GM19023 (cell line): ENCODE results near the gene C22orf39.

Experiments used
- ATAC-seq: cut with Tn5 transposase; IDR thresholded peaks from one replicate; pipeline ENCODE4 v1.9.1; 2021; ENCODE audit warnings: mild to moderate bottlenecking, moderate library complexity; ENCODE audit not compliant: unreplicated experiment

C22orf39 gene

DNA sequence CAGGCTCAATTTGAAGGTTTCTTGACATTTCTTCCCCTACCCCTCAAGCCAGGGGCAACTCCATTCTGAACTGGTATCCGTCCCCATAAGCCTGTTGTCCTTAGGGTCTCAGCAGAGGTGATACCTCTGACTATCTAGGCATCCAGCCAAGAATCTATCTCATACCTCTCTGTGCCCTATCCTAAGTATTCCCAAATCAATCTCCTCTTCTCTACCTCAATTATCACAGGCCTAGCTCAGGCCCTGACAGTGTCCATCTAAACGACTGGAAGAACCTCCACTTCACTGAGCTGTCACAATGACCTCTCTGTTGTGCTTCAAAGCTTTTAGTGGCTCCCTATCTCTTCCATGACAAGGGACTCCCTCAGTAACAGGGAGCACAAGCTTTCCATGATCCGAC lies 42.8 kb downstream of the C22orf39 start:
- ATAC-seq: no peak

DNA sequence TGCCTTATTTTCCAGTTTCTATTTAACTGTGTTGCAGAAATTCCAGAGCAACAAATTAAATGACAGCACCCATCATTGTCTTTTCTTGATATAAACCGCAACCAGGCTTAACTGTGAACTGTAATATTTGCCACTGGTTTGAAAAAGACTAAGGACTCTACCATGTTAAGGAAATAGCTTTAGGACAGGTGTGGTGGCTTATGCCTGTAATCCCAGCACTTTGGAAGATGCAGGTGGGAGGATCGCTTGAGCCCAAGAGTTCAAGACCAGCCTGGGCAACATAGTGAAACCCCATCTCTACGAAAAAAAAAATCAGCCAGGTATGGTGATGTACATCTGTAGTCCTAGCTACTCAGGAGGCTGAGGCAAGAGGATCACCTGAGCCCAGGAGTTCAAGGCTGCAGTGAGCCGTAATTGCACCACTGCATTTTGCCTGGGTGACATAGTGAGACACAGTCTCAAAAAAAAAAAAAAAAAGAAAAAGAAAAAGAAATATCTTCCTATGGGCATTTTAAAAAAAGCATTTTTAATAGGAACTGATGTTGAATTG lies 44.8 kb downstream of the C22orf39 start:
- ATAC-seq: no peak

DNA sequence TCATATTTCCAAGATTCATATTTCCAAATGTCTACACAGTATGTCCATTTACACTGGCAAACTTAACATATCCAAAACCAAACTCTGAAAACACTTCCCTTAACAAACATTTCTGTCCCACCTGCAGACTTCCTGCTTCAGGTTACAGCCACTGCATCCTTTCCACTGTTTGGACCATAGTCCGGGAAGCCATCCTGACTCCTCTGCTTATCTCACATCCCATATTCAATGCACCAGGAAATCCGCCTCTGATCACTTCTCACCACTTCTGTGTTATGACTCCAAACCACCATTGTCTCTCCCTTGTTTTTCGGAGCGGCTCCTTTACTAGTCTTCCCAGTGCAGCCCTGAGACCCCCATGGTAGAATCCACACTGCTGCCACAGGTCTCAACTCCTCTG lies 46.0 kb downstream of the C22orf39 start:
- no peak for ATAC-seq

DNA sequence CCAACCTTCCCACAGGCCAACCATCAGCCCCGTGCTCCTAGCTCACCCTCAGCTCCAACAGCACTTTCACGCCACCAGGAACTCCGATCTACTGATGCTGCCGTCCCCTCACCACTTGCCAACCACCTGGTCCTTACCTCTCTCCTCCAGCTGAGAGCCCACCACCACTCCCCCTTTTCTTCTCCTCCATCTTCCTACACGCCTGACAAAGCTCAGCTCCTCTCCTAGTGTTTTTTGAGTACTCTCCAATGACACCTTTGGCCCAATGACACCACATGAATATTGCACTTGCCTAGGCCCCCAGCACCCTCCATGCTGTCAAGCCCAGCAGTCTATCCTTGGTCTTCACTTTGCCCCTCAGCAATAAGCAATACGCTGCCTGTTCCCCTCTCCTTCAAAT lies 46.6 kb downstream of the C22orf39 start:
- no peak for ATAC-seq

DNA sequence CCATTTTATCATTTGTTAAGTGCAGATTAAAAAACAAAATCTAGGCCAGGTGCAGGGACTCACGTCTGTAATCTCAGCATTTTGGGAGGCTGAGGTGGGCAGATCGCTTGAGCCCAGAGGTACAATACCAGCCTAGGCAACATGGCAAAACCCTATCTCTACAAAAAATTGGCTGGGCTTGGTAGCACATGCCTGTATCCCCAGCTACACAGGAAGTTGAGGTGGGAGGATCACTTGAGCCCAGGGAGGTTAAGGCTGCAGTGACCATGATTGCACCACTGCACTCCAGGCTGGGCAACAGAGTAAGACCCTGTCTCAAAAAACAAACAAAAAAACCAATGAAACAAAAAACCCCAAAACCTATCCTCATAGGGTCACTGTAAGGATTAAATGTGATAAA lies 48.9 kb downstream of the C22orf39 start:
- ATAC-seq: no peak

DNA sequence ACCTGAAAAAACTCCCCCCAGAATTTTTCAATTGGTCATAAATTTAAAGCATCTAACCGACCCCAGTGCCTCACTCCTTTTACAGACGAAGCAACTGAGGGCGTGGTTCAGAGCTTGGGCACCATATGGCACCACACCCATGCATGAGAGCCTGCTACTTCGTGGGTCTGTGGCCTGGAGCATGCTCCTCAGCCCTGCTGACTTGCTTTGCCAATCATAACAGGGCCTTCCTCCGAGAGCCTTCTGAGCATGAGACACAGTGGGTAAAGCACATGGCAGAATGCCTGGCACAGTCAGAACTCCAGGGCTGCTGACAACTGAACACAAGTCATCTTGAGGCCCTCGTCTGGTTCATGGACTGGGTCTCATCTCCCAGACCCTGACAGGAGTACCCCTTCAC lies 49.3 kb downstream of the C22orf39 start:
- no peak for ATAC-seq

DNA sequence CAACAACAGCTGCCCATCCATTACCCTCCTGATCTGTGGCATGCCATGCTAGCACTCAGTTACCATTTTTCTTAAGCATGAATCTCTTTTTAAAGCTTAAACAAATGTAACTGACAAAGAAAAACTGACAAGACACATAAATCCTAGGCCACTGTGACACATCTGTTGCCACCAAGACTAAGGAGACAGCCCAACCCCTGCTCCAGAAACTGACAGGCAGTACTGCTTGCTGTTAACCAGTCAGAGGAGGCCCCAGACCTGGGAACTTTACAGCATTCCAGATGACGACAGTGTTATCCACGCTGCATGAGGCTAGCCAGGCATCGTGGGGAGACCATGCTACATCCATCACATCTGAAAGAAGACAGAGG lies 49.8 kb downstream of the C22orf39 start:
- ATAC-seq: no peak

DNA sequence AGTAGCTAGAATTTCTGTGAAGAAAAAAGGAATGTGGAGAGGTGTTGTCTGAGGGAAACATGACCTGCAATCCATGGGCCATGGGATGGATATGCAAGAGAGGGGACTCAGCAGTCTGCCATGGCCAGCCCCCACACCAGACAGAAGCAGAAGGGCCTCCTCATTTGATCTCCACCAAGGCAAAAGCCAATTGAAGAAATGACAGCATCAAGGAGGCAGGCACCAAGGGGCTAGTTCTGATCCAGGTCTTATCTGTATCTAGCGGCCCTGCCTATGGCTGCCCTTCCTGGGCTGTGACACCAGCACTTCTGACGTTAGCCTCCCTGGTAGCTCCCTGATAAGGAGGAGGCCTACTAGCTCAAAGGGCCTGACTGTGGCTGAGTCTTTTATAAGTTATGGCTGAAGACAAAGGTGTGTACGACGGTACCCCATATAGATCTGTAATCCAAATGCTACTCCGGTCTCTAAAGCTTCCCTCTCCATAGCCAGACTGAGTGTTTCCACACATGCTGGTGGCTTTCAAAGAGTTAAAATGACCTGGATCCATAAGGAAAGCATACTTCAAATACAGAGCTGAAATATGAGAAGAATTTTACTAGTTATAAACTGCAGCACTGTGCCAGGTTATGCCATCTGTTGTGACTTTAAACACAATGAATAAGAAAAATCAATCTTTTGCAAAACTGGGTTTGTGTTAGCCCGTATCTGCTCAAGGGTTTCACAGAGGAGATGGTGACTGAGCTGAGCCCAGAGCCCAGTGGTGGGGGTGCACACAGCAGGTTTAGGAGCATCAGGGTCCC lies 50.4 kb downstream of the C22orf39 start:
- no peak for ATAC-seq

DNA sequence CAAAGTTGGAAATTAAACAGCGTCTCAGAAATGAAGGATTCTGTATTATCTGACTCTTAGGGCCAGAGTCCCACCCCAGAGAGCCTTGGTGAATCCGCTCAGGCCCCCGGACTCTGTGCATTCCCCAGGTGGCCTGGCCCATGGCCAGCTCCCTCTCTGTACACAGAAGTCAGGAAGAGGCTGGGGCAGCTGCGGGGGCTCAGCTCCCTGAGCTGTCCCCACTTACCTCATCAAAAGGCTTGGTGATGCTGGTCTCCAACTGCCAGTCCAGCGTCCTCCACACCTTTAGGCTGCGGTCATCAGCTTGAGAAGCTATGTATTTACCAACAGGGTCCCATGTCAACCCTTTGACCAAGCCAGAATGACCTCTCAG lies 51.0 kb downstream of the C22orf39 start:
- no peak for ATAC-seq

DNA sequence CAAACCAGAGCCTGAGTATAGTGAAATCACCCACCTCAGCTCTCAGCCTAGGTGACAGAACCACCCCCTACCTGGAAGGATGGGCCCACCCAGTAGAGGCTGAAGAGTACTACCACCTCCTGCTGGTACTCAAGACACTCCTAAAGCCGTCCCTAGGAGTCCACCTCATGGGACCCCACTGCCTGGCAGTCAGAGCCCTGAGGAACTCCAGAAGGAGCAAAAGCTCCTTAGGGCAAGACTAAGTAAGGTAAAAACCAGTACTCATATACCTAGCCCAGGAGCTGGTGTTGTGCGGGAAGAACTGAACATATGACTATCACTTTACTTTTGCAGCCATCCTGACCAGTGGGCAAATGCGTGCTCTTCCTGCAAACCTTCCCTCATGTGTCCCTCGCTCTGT lies 52.2 kb downstream of the C22orf39 start:
- ATAC-seq: no peak

DNA sequence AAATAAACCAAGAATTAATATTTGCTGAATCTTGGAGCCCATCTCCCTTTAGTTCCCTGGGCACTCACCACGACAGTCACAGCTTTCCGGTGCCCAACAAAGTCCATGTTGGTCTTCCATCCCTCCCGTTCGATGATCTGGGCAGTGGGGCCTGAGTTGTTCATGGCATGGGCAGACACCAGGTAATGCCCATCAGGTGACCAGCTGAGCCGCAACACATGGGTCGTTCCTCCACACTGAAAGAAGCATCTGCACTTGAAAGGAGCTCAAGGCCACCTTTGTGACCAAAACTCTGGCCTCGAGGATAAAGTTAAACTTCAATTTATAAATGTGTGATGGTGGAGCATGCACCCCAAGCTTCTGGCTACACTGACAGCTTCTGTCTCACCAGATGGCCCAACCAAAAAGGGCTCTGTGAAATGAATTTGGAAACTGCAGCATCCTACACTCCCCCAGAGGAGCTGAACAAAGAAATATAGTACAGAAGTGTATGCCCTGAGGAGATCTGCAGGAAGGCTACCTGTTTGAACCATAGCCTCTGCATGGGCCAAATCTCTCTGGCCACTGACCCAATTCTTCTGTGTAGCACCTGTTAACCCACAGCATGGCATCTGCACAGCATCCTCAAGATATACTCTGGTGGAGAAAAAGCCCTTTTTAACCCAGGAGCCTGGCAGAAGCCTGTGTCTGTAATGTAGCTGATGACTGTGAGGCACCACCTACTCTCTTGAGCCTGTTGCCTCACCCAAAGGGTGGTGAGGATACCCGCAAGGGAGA lies 53.0 kb downstream of the C22orf39 start:
- ATAC-seq: no peak

DNA sequence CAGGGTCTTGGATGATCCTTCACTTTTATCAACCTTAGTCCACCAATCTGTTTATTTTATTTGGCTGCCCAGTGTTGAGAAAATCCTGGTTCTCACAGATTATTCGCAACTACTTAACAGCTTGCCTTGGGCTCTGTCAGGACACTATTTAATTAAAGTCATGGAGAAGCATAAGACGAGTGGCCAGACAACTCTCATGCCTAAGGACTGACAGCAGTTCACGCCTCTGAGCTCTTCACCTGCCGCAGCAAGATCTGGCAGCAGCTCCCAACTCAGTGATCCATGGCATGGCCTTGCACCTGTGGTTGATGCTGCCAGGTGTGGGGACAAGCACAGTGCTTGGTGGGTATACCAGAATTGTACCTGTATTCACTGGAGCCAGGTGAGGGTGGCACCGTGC lies 53.8 kb downstream of the C22orf39 start:
- no peak for ATAC-seq
